GM18505 (cell line): Measurements from ENCODE around the gene WDFY3.

Experiments used
- ATAC-seq: cut with Tn5 transposase; IDR thresholded peaks from one replicate; pipeline ENCODE4 v1.9.1; 2021; ENCODE audit not compliant: unreplicated experiment
- POLR2A ChIP-seq: IDR thresholded peaks from 4 replicates; pipeline ENCODE4 v1.6.1; 2011; ENCODE audit warnings: borderline replicate concordance; ENCODE audit not compliant: insufficient read depth, insufficient read length; ENCODE audit errors: extremely low read depth

Gene WDFY3

DNA sequence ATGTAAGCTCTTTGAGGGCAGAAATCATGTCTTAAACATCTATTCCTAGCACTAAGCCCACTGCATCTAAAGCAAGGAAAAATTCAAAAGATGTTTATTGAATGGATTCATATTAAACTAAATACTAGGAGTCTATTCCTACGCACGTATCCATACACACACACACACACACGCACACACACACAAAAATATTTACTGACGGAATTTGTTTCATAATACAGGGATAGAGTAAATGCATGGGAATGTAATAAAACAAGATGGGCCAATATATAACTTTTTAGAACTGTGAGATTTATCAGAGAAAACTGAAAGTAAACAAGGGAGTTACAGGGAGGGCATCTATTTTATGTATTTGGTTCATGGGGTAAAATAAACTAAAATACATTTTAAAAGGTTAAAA is 57.6 kb downstream of the WDFY3 start:
- no peak for ATAC-seq
- no peak for TF ChIP-seq POLR2A

DNA sequence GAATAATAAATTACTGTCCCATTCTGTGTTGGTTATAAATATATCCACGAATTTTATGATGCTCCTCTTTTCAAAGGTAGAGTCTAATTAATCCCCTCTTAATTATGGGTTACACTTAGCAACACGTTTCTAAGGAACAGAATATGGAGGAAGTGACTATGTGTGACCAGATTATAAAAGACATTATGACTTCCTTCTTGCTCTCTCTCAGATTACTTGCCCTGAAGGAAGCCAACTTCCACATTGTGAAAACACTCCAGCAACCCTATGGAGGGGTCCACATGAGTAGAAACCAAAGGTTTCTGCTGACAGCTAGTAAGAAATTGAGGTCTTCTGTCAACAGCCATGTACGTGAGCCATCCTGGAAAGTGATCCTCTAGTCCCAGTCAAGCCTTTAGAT is 59.3 kb downstream of the WDFY3 start:
- no peak for ATAC-seq
- TF ChIP-seq POLR2A = no peak

DNA sequence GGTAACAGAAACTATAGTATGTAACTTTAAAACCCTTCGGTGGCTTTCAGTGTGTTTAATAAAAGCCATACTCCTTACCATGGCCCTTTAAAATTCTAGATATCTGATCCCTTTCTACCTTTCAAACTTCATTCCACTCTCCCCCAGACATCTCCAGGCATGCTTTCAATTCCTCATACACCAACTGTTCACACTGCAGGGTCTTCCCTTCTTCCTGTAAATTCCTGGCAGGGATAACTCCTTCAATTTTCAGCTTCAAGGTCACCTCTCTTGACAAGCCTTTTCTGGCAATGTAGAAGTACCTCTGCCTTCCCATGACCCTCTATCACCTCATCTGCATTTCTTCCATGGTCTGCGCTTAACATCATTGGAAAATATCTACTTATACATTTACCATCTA is 60.8 kb downstream of the WDFY3 start:
- no peak for ATAC-seq
- TF ChIP-seq POLR2A = no peak

DNA sequence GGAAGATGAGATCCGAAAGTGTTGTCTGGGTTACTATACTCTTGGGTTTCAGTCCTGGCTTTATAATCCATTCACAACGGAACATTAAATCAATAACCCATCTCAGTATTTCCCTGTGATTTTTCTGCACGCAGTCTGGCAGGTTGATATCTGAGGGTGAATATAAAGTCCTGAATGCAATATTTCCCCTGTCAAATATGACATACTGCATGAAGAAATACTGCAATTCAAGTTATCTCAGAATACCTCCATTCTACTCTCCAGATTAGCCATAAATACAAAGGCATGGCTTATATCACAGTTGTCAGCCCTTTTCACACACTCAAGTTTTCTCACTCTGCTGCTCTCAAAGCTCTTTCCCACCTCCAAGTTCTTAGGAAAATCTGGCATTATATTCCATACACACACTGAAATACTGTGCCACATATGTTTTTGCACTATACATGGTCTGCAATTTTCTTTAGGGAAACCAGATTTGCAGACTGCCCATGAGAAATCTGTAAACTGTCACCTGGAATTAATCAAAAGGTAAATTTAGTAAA is 64.7 kb downstream of the WDFY3 start:
- ATAC-seq = no peak

DNA sequence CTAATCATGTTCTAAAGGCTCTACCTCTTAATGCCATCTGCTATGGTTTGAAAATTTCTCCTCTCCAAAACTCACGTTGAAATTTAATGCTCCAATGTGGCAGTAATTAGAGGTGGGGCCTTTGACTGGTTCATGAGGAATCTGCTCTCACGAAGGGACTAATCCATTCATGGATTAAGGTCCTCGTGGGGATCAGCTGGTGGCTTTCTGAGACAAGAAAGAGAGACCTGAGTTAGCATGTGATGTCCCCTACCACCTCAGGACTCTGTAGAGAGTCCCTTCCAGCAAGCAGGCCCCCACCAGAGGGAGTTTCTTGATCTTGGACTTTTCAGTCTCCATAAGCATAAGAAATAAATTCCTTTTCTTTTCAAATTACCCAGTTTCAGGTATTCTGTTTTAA is 65.3 kb downstream of the WDFY3 start:
- TF ChIP-seq POLR2A = no peak

More for the DNA sequence above, 64.7 kb downstream of the WDFY3 start:
- TF ChIP-seq POLR2A = no peak

DNA sequence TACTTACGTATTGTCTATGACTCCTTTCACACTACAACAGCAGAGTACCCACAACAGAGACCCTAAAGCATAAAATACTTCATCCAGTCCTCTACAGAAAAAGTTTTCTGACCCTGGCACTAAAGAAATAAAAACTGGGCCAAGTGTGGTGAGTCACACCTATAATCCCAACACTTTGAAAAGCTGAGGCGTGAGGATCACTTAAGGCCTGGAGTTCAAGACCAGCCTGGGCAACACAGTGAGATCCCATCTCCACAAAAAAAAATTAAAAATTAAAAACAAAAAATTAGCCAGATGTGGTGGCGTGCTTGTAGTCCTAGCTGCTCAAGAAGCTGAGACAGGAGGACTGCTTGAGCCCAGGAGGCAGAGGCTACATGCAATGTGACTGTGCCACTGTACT is 66.9 kb downstream of the WDFY3 start:
- no peak for TF ChIP-seq POLR2A
- ATAC-seq = no peak

More for the DNA sequence above, 65.3 kb downstream of the WDFY3 start:
- no peak for ATAC-seq

DNA sequence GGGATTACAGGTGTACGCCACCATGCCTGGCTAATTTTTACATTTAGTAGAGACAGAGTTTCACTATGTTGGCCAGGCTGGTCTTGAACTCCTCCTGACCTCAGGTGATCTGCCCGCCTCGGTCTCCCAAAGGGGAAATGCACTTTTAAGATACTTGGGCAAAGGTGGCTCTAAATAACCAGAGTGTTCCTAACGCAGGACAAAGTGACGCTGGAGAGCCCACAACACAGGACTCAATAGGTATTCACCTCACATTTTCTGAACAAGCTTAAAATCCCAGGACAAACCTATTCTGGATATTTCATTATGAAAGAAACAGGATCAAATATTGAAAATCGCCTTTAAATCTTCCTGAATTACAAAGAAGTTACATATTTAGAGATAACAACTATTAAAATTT is 69.0 kb downstream of the WDFY3 start:
- ATAC-seq = no peak
- no peak for TF ChIP-seq POLR2A

DNA sequence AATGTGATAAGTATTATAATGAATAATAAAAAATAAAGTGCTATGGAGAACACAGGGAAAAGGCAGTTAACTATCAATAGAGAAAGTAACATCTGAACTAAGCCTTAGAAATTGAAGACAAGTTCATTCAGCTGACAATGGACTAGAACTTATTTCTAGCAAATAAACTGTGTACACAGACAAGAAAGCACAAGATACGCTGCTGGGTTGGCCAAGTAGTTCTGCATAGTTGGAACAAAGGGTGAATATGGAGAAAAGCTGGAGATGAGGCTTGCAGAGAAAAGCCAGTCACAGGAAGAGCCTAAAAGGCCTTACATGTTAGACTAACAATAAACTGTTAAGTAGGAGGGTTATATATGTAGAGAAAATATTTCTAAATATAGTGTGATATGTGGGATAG is 71.2 kb downstream of the WDFY3 start:
- no peak for TF ChIP-seq POLR2A

DNA sequence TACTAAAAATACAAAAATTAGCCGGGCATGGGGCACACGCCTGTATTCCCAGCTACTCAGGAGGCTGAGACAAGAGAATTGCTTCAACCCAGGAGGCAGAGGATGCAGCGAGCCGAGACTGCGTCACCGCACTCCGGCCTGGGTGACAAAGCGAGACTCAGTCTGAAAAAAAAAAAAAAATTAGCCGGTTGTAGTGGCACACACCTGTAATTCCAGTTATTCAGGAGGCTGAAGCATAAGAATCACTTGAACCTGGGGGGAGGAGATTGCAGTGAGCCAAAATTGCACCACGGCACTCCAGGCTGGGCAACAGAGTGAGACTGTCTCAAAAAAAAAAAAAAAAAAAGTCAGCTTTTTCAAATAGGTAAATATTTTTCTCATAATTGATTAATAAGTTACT is 71.9 kb downstream of the WDFY3 start:
- ATAC-seq = no peak
- no peak for TF ChIP-seq POLR2A

More for the DNA sequence above, 71.2 kb downstream of the WDFY3 start:
- ATAC-seq = no peak

DNA sequence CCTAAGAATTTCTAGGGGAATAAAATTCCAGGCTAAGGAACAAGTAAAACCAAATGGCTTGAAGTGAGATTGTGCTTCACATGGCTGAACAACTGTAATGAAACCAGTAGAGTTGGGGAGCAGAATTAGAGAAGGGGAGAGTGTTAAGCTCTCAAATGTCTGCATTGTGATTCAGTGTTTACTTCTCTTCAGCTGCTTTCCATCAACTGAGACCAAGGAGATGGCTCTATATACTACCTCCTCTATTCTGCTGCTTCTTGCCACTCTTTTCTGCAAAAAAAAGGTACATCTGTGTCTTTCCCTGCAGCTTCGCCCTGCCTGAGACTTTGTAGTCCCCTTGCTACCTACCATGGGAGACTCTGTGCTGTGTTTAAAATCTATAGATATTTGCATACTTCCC is 73.5 kb downstream of the WDFY3 start:
- TF ChIP-seq POLR2A = no peak
- ATAC-seq = no peak

DNA sequence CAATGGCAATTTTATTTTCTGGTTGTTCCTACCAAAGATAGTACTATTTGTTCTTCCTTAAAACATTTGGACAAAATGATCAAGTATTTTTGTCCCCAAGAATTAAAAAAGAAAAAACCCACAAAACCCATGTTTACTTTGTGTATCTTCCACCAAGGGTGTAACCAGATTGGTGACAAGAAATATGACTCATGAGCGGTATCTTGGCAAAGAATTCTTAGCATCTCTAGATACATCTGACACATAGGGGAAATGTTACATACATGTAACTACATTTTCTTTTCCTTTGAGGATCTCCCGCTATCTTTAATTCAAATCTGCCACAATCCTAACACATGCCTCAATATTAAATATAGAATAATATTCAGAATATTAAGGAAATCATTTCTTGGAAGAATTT is 78.7 kb downstream of the WDFY3 start:
- no peak for TF ChIP-seq POLR2A
- ATAC-seq = no peak

DNA sequence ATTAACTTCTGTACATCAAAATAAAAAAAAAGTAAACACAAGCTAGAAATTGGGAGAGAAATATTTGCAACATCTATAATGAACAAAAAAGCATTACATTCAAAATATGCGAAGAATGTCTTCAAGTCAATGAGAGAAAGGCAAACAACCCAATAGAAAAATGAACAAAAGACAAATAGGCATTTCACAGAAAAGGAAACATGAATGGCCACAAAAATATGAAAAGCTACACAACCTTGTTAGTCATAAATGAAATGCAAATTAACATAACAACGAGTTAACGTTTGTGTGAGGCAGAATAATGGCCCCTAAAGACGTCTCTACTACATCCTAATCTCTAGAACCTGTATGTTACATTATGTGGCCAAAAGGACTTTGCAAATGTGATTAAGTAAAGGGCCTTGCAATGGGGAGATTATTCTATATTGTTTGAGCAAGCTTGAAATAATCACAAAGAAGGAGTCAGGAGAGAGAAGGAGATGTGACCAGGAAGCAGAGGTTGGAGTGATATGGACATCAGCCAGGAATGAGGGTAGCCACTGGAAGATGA is 86.8 kb downstream of the WDFY3 start:
- TF ChIP-seq POLR2A = no peak
- ATAC-seq = no peak

DNA sequence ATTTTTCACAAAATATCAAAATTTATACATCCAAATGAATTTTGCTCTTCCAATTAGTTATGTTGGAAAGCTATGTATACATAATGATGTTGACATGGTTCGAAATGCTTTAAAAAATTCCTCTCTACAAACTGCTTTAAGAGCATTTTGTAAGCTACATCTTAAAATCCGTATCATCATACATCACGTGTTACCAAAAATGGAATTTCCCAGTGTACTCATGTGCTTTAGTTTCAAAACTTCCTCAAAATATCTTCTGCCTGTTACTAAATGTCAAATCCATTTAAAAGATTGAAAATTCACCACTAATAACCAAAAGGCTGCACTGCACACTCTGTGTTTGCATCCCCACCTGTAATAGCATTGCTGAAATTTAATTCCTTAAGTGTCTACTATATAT is 87.9 kb downstream of the WDFY3 start:
- TF ChIP-seq POLR2A = no peak
- no peak for ATAC-seq

DNA sequence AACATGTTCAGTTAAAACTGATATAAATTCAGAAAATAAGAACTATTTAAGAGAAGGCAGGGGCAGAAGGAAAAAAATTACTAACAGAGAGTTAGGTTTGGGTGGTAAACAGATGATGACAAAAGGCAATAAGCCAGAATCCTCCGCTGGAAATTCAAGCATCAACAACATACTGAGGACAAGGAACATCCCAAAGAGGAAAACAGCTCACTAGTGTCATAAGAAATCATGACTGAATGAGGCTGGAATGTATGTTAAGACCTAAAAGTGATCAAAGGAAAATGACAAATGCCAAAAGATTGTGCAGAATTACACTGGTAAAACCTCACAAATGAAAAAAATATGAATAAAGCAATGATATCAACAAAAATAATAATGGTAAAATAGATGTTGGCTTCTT is 88.4 kb downstream of the WDFY3 start:
- no peak for TF ChIP-seq POLR2A
- no peak for ATAC-seq
